Duodenal mucosa (tissue), 2 donors: Measurements from ENCODE around the gene EFNB3.

Experiments
- H3K27ac ChIP-seq: one replicate; pipeline ENCODE4 v1.7.0; 2013; ENCODE audit warnings: low read depth, low read length
- H3K27me3 ChIP-seq, 2 donors: one replicate each; pipeline ENCODE4 v1.7.0; 2013; ENCODE audit warnings: low read length in 2 of 2, control low read depth in 1 of 2; ENCODE audit not compliant: insufficient read depth in 2 of 2, control insufficient read depth in 1 of 2
- H3K36me3 ChIP-seq, 2 donors: one replicate each; pipeline ENCODE4 v1.7.0; 2013; ENCODE audit warnings: low read length in 2 of 2, control low read depth in 1 of 2; ENCODE audit not compliant: insufficient read depth in 2 of 2, control insufficient read depth in 1 of 2
- H3K4me1 ChIP-seq, 2 donors: one replicate each; pipeline ENCODE4 v1.7.0; 2013; ENCODE audit warnings: low read length in 2 of 2, control low read depth in 1 of 2; ENCODE audit not compliant: insufficient read depth in 2 of 2, control insufficient read depth in 1 of 2
- H3K4me3 ChIP-seq, 2 donors: one replicate each; pipeline ENCODE4 v1.7.0; 2013; ENCODE audit warnings: low read length in 2 of 2, low read depth in 1 of 2
- H3K9ac ChIP-seq, 2 donors: one replicate each; pipeline ENCODE4 v1.7.0; 2013; ENCODE audit warnings: low read length in 2 of 2, low read depth in 1 of 2
- H3K9me3 ChIP-seq, 2 donors: one replicate each; pipeline ENCODE4 v1.7.0; 2013; ENCODE audit warnings: low read length in 2 of 2, control low read depth in 1 of 2; ENCODE audit not compliant: control insufficient read depth in 1 of 2

EFNB3 gene

GRCh38 chr17:7744416-7744815 lies 39.4 kb downstream of the EFNB3 start:
- Histone ChIP-seq H3K4me3 (no peak overlapping the region), H3K9ac (no peak overlapping the region), H3K27me3 (peaks cover 4 to 7% of the 10 kb centered on the region in 2 donors), H3K4me1 (no peaks in the 10 kb centered on the region), H3K27ac (no peak overlapping the region), H3K9me3 (no peaks in the 10 kb centered on the region), H3K36me3 (no peaks in the 10 kb centered on the region)

DNA sequence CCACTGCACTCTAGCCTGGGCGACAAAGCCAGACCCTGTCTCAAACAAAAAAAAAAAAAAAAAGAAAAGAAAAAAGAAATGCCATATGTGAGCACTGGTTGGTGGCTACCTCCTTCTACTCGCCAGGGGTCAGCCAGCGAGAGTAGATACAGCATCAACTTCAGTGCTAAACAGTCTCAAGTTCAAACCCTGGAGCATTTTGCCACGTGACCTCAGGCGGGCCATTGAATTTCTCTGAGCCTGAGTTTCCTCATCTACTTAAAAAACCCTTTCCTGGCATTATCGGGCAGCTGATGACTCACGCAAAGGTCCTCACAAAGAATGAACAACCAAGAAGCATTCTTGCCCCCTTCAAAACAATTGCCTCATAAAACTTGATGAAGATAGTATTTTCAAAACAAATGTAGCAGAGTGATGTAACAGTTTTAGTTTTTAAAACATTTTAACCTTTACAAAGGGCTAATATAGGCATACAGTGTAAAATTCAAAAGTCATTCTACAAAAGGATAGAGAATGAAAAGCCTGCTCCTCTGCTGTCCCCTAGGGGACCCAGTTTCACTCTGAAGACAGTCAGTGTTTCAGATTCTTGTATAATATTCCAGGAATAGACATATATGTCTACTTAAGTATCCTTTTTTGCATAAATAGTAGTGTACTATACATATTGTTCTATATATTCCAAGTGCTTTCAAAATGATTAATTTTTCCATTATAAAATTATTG lies 40.9 kb downstream of the EFNB3 start:
- Histone ChIP-seq H3K4me3 (no peak overlapping the region), H3K27me3 (peaks cover 0 to 3% of the 10 kb centered on the region in 2 donors), H3K9ac (no peak overlapping the region), H3K27ac (no peak overlapping the region), H3K4me1 (no peaks in the 10 kb centered on the region), H3K9me3 (no peaks in the 10 kb centered on the region), H3K36me3 (no peaks in the 10 kb centered on the region)

DNA sequence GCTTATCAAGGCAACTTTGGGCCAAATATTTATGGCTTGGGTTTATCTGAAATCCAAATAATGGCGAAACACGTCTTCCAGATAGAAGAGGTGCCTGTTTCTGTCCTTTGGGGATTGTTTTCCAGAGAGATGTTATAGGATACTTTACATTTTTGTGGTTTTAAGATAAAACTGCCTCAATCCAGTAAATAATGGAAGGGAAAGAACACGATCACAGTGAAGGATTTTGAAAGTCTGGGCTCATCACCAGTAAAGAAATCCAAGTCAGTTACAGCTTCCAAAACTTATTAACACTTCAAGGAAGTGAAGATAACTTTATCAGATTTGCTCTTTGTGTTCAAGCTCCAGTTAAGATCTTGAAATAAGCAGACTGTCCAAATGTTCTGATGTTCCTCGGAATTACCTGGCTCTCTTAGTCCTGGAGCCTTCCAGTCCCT lies 42.7 kb downstream of the EFNB3 start:
- Histone ChIP-seq H3K4me1 (no peaks in the 10 kb centered on the region), H3K36me3 (no peaks in the 10 kb centered on the region), H3K4me3 (no peak overlapping the region), H3K9me3 (no peaks in the 10 kb centered on the region), H3K9ac (no peak overlapping the region), H3K27ac (no peak overlapping the region), H3K27me3 (peaks cover 0 to 3% of the 10 kb centered on the region in 2 donors)

- Histone ChIP-seq H3K9ac (no peak overlapping the region), H3K4me3 (no peak overlapping the region), H3K36me3 (no peaks in the 10 kb centered on the region), H3K9me3 (no peaks in the 10 kb centered on the region), H3K4me1 (no peaks in the 10 kb centered on the region), H3K27me3 (peaks cover 0 to 7% of the 10 kb centered on the region in 2 donors), H3K27ac (no peak overlapping the region)
Measured at GRCh38 chr17:7748076-7748775, 43.2 kb downstream of the EFNB3 start.

DNA sequence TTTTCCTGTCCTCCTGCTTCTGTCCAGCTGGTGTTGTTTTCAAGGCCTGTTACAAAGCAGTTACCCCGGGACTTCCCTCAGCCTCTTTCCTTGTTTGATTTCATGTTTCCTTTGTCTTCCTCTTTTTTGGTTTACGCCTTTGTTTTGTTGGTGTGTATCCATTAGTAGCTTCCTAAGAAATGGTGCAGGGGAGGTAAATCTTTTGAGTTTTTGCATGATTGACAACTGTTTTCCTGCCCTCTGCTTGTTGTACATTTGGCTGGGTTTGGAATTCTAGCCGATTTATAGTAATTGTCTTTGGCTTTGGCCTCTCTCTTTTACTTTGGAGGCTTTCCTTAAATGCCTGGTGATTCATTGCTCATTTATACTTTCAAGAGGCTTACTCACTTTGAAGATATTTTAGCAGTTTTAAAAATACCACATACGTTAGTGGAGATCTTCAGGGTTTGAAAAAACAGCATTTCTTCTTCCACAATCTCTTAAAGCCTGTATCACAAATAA lies 45.4 kb downstream of the EFNB3 start:
- no peak overlapping the region for H3K9ac ChIP-seq
- H3K4me3 ChIP-seq = no peak overlapping the region
- H3K27me3 ChIP-seq = peaks cover 0 to 4% of the 10 kb centered on the region in 2 donors
- H3K9me3 ChIP-seq = no peaks in the 10 kb centered on the region
- no peaks in the 10 kb centered on the region for H3K36me3 ChIP-seq
- no peak overlapping the region for H3K27ac ChIP-seq
- H3K4me1 ChIP-seq = no peaks in the 10 kb centered on the region

- H3K27me3 ChIP-seq = peaks cover 0 to 4% of the 10 kb centered on the region in 2 donors
- H3K9me3 ChIP-seq = no peaks in the 10 kb centered on the region
- no peaks in the 10 kb centered on the region for H3K36me3 ChIP-seq
- H3K4me3 ChIP-seq = no peak overlapping the region
- no peaks in the 10 kb centered on the region for H3K4me1 ChIP-seq
- no peak overlapping the region for H3K9ac ChIP-seq
- no peak overlapping the region for H3K27ac ChIP-seq
Measured at GRCh38 chr17:7754656-7755055, 49.7 kb downstream of the EFNB3 start.

GRCh38 chr17:7755095-7755890 lies 50.3 kb downstream of the EFNB3 start:
- H3K9me3 ChIP-seq = no peaks in the 10 kb centered on the region
- no peaks in the 10 kb centered on the region for H3K36me3 ChIP-seq
- H3K9ac ChIP-seq = no peak overlapping the region
- no peak overlapping the region for H3K27ac ChIP-seq
- peaks cover 0 to 4% of the 10 kb centered on the region in 2 donors for H3K27me3 ChIP-seq
- no peaks in the 10 kb centered on the region for H3K4me1 ChIP-seq
- no peak overlapping the region for H3K4me3 ChIP-seq

DNA sequence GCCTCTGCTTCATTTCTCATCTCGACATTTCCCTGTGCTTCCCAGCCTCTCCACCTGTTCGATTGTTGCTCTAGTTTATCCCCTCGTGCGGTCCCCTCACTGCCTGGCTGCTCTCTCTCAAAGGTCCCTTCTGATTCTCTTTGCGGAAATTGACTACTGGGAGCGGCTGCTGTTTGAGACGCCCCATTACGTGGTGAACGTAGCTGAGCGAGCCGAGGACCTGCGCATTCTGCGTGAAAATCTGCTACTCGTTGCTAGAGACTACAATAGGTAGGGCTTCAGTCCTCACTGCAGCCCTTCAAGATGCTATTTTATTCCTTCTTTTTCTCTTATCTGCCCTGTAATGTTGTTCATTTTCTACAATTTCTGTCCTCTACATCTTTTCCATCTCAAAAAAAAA lies 52.0 kb downstream of the EFNB3 start:
- no peaks in the 10 kb centered on the region for H3K9me3 ChIP-seq
- H3K4me3 ChIP-seq = no peak overlapping the region
- peaks cover 0 to 4% of the 10 kb centered on the region in 2 donors for H3K27me3 ChIP-seq
- no peak overlapping the region for H3K9ac ChIP-seq
- H3K4me1 ChIP-seq = no peaks in the 10 kb centered on the region
- no peak overlapping the region for H3K27ac ChIP-seq
- H3K36me3 ChIP-seq = no peaks in the 10 kb centered on the region
